Neural progenitor cell (in vitro differentiated cells): ENCODE data around the gene PIP4P1. TPM values are rescaled to one million over a fixed set of nuclear protein-coding genes. Genes with fewer than 3 reads are reported as not detected.

Source experiments
- DNase-seq: peaks from one replicate; pipeline ENCODE4 v3.0.0-alpha.2; 2016; ENCODE audit warnings: low spot score
- H2AFZ ChIP-seq: fragments of 200-600 bp; sonication (generic); replicated peaks from 2 replicates; pipeline ENCODE4 v1.6.1; 2016; ENCODE audit warnings: antibody characterized with exemption
- H3F3A ChIP-seq: fragments of 200-600 bp; sonication (generic); 2 replicates; pipeline ENCODE4 v1.6.1; 2016; ENCODE audit warnings: antibody characterized with exemption, low read depth
- H3K27ac ChIP-seq: fragments of 200-600 bp; sonication (generic); 2 replicates; pipeline ENCODE4 v1.5.1; 2016; ENCODE audit warnings: mild to moderate bottlenecking
- H3K27me3 ChIP-seq: fragments of 200-600 bp; sonication (generic); 2 replicates; pipeline ENCODE4 v1.6.1; 2016; ENCODE audit warnings: mild to moderate bottlenecking, moderate library complexity
- H3K36me3 ChIP-seq: fragments of 200-600 bp; sonication (generic); 2 replicates; pipeline ENCODE4 v1.5.1; 2016
- H3K4me1 ChIP-seq: fragments of 200-600 bp; sonication (generic); 2 replicates; pipeline ENCODE4 v1.6.1; 2016; ENCODE audit warnings: mixed run types
- H3K4me2 ChIP-seq: fragments of 200-600 bp; sonication (generic); 2 replicates; pipeline ENCODE4 v1.6.1; 2016
- H3K4me3 ChIP-seq: fragments of 200-600 bp; sonication (generic); 2 replicates; pipeline ENCODE4 v1.5.1; 2016
- H3K79me2 ChIP-seq: fragments of 200-600 bp; sonication (generic); 2 replicates; pipeline ENCODE4 v1.6.1; 2016; ENCODE audit warnings: low read depth
- H3K9ac ChIP-seq: fragments of 200-600 bp; sonication (generic); 2 replicates; pipeline ENCODE4 v1.6.1; 2016
- H3K9me3 ChIP-seq: fragments of 200-600 bp; sonication (generic); 2 replicates; pipeline ENCODE4 v1.5.1; 2016; ENCODE audit warnings: low read depth
- H4K20me1 ChIP-seq: fragments of 200-600 bp; sonication (generic); 2 replicates; pipeline ENCODE4 v1.6.1; 2016; ENCODE audit warnings: low read depth
- H3K27ac Mint-ChIP-seq: 3 replicates; pipeline ENCODE4 v1.8.0; 2021; ENCODE audit warnings: mixed read lengths
- H3K27me3 Mint-ChIP-seq: 2 replicates; pipeline ENCODE4 v1.8.0; 2022; ENCODE audit warnings: low read depth, mild to moderate bottlenecking, inconsistent platforms, moderate library complexity, mixed read lengths; ENCODE audit not compliant: insufficient read depth
- H3K36me3 Mint-ChIP-seq: 3 replicates; pipeline ENCODE4 v1.8.0; 2021; ENCODE audit warnings: mixed read lengths
- H3K4me1 Mint-ChIP-seq: 3 replicates; pipeline ENCODE4 v1.8.0; 2021; ENCODE audit warnings: mixed read lengths
- H3K4me3 Mint-ChIP-seq: 3 replicates; pipeline ENCODE4 v1.8.0; 2021; ENCODE audit warnings: mild to moderate bottlenecking, moderate library complexity, mixed read lengths
- H3K9me3 Mint-ChIP-seq: 3 replicates; pipeline ENCODE4 v1.8.0; 2020; ENCODE audit warnings: mixed read lengths
- CTCF ChIP-seq: fragments of 200-600 bp; sonication (generic); IDR thresholded peaks from 2 replicates; pipeline ENCODE4 v1.5.1; 2017; ENCODE audit warnings: antibody characterized with exemption, mild to moderate bottlenecking
- EZH2 ChIP-seq: fragments of 200-600 bp; sonication (generic); IDR thresholded peaks from 2 replicates; pipeline ENCODE4 v1.6.1; 2017; ENCODE audit warnings: antibody characterized with exemption, mild to moderate bottlenecking, moderate library complexity
- EZH2phosphoT487 ChIP-seq: fragments of 200-600 bp; sonication (generic); IDR thresholded peaks from 2 replicates; pipeline ENCODE4 v1.6.1; 2017; ENCODE audit warnings: antibody characterized with exemption
- total RNA-seq: library from RNA; depleted of rRNA; stranded (reverse); fragments of >200 nt; gene quantifications from 2 replicates; pipeline ENCODE4 v1.2.3, GENCODE V29; 2015; ENCODE audit warnings: low replicate concordance

The PIP4P1 gene
- total RNA-seq, 1 donor from 2014 or later, result 24.1 TPM

- DNase-seq, result no peak
- Histone ChIP-seq H3K9me3 (no peaks in the 10 kb centered on the region), H3K36me3 (no peaks in the 10 kb centered on the region), H3F3A (no peaks in the 10 kb centered on the region), H3K4me2 (no peak overlapping the region), H3K79me2 (no peaks in the 10 kb centered on the region), H3K4me1 (no peaks in the 10 kb centered on the region), H3K4me3 (no peak overlapping the region), H3K27me3 (no peaks in the 10 kb centered on the region), H3K27ac (no peak overlapping the region), H3K9ac (no peak overlapping the region), H4K20me1 (no peaks in the 10 kb centered on the region), H2AFZ (peak overlapping the region; percentile 69)
- Mint-ChIP-seq H3K4me3 (no peak overlapping the region), H3K36me3 (no peaks in the 10 kb centered on the region), H3K9me3 (no peaks in the 10 kb centered on the region), H3K4me1 (peaks cover 3% of the 10 kb centered on the region), H3K27ac (no peak overlapping the region), H3K27me3 (peaks cover 4% of the 10 kb centered on the region)
- TF ChIP-seq CTCF (no peak), EZH2phosphoT487 (no peak), EZH2 (no peak)
These were observed 28.1 kb upstream of the PIP4P1 start for GRCh38 chr14:20489093-20489994.

DNA sequence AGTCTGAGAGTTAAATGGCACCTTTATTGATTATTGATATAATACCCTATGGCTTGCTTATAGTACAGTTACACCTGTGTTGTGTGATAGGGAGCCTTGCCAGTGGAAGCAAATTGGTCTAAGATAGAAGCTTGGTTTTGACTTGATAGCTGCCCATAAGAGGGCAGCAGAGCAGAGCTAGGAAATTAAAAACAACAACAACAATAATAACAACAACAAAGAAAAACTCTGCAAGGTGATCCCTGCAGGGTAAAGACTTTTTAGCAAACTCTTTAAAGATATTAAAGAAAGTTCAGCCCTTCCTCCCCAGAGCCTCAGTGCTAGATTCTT lies 26.1 kb upstream of the PIP4P1 start:
- H3K27ac Mint-ChIP-seq, result no peak overlapping the region
- Histone ChIP-seq H3K9ac (no peak overlapping the region), H3K27me3 (no peaks in the 10 kb centered on the region), H2AFZ (no peak overlapping the region), H3K4me1 (peaks cover 2% of the 10 kb centered on the region), H3K9me3 (no peaks in the 10 kb centered on the region), H3K4me3 (no peak overlapping the region), H3K27ac (no peak overlapping the region), H3F3A (no peaks in the 10 kb centered on the region), H3K79me2 (no peaks in the 10 kb centered on the region), H3K4me2 (no peak overlapping the region), H3K36me3 (no peaks in the 10 kb centered on the region), H4K20me1 (no peaks in the 10 kb centered on the region)
- H3K4me3 Mint-ChIP-seq, result no peak overlapping the region
- peaks cover 3% of the 10 kb centered on the region for H3K4me1 Mint-ChIP-seq
- H3K9me3 Mint-ChIP-seq, result no peaks in the 10 kb centered on the region
- H3K27me3 Mint-ChIP-seq, result peaks cover 4% of the 10 kb centered on the region
- no peak for TF ChIP-seq EZH2
- TF ChIP-seq CTCF, result peak; percentile 27
- no peak for TF ChIP-seq EZH2phosphoT487
- no peak for DNase-seq
- H3K36me3 Mint-ChIP-seq, result no peaks in the 10 kb centered on the region

DNA sequence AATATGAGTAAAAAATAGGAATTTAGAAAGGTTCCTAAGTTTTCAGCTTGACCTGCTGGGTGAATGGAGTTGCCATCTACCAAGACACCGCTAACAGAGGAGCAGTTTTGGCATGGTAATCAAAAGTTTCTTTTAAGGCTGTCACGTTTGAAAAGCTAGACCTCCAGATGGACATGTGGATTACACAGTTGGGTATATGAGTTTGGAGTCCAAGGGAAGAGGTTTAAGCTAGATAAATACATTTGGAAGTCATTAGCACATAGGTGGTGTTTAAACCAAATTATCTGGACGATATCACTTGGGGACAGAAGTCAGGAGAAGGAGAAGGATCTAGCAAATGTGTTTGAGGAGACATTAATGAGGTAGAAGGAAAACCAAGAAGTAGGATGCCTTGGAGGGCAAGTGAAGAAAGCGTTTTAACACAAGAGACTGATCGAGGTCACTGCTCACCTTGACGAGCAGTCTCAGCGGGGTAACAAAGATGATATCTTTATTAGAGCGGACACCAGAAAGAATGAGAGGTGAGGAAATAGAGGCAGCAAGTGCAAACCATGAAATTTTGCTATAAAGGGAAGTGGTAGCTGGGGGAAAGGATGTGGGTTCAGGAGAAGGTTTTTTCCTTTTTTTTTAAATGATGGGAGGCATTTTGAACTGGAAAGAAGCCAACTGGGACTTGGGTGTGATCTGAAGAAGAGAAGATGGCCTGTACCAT lies 25.6 kb upstream of the PIP4P1 start:
- no peak overlapping the region for H3K27ac Mint-ChIP-seq
- peaks cover 4% of the 10 kb centered on the region for H3K27me3 Mint-ChIP-seq
- H3K9ac ChIP-seq, result no peak overlapping the region
- no peaks in the 10 kb centered on the region for H3K36me3 ChIP-seq
- H3K9me3 Mint-ChIP-seq, result no peaks in the 10 kb centered on the region
- no peak overlapping the region for H3K4me2 ChIP-seq
- H3K4me1 Mint-ChIP-seq, result peaks cover 6% of the 10 kb centered on the region
- H2AFZ ChIP-seq, result no peak overlapping the region
- no peaks in the 10 kb centered on the region for H4K20me1 ChIP-seq
- peaks cover 8% of the 10 kb centered on the region for H3K4me1 ChIP-seq
- no peak overlapping the region for H3K27ac ChIP-seq
- H3K27me3 ChIP-seq, result no peaks in the 10 kb centered on the region
- no peaks in the 10 kb centered on the region for H3K79me2 ChIP-seq
- no peak for TF ChIP-seq EZH2phosphoT487
- TF ChIP-seq CTCF, result no peak
- no peak for DNase-seq
- H3K36me3 Mint-ChIP-seq, result no peaks in the 10 kb centered on the region
- no peak overlapping the region for H3K4me3 Mint-ChIP-seq
- H3F3A ChIP-seq, result no peaks in the 10 kb centered on the region
- no peaks in the 10 kb centered on the region for H3K9me3 ChIP-seq
- no peak overlapping the region for H3K4me3 ChIP-seq
